AG04450 (cell line): ENCODE data around the gene TMTC1. TPM values are rescaled to one million over a fixed set of nuclear protein-coding genes. Genes with fewer than 3 reads are reported as not detected.

Experiments used
- CTCF ChIA-PET: fragments of 300-600, 350-600 bp; formaldehyde crosslinking; extraction: SDS; loops from one replicate; lab custom pipeline; 2022; ENCODE audit warnings: antibody characterized with exemption, inconsistent platforms; lab: Charles Lee
- POLR2A ChIA-PET: fragments of 350-600 bp; formaldehyde crosslinking; extraction: SDS; loops from one replicate; lab custom pipeline; 2021; ENCODE audit warnings: antibody characterized with exemption, inconsistent platforms; lab: Yijun Ruan, JAX
- DNase-seq: peaks from one replicate; pipeline ENCODE4 v3.0.0-alpha.2; 2011; ENCODE audit warnings: low read depth, low spot score
- H3K27ac ChIP-seq: one replicate; pipeline ENCODE4 v1.5.1; 2012; ENCODE audit warnings: low read depth, low read length, control low read depth
- H3K27me3 ChIP-seq: one replicate; pipeline ENCODE4 v1.6.0; 2012; ENCODE audit warnings: low read length; ENCODE audit not compliant: control insufficient read depth, insufficient read depth
- H3K4me3 ChIP-seq: 2 replicates; pipeline ENCODE4 v1.5.1; 2011; ENCODE audit warnings: mild to moderate bottlenecking, low read depth, low read length, control low read depth
- H3K9me3 ChIP-seq: 2 replicates; pipeline ENCODE4 v1.5.1; 2012; ENCODE audit warnings: low read length; ENCODE audit not compliant: control insufficient read depth, insufficient read depth
- CTCF ChIP-seq: IDR thresholded peaks from 2 replicates; pipeline ENCODE4 v1.5.1; 2011; ENCODE audit warnings: low read depth, low read length, control low read depth, inconsistent platforms
- polyA plus RNA-seq: library from polyadenylated mRNA; depleted of rRNA; stranded (reverse); fragments of >200 nt; gene quantifications from 2 replicates; pipeline ENCODE4 v1.2.3, GENCODE V29; 2011

The TMTC1 gene
- polyA plus RNA-seq, 1 experiment: 66.8 TPM

GRCh38 chr12:29731591-29731990 is 52.2 kb downstream of the TMTC1 start:
- DNase-seq: no peak
- Histone ChIP-seq H3K27me3 (no peaks in the 10 kb centered on the region), H3K9me3 (no peaks in the 10 kb centered on the region), H3K4me3 (no peak overlapping the region), H3K27ac (no peak overlapping the region)
- TF ChIP-seq CTCF: no peak
- ChIA-PET CTCF (no interaction called here), POLR2A (no interaction called here)

GRCh38 chr12:29730481-29730880 is 53.3 kb downstream of the TMTC1 start:
- no peaks in the 10 kb centered on the region for H3K27me3 ChIP-seq
- TF ChIP-seq CTCF: no peak
- POLR2A ChIA-PET: no interaction called here
- H3K27ac ChIP-seq: no peak overlapping the region
- no peak for DNase-seq
- no peak overlapping the region for H3K4me3 ChIP-seq
- H3K9me3 ChIP-seq: no peaks in the 10 kb centered on the region
- CTCF ChIA-PET: no interaction called here

GRCh38 chr12:29728030-29728429 is 55.7 kb downstream of the TMTC1 start:
- Histone ChIP-seq H3K27ac (no peak overlapping the region), H3K9me3 (no peaks in the 10 kb centered on the region), H3K4me3 (no peak overlapping the region), H3K27me3 (no peaks in the 10 kb centered on the region)
- ChIA-PET CTCF (no interaction called here), POLR2A (no interaction called here)
- no peak for DNase-seq
- TF ChIP-seq CTCF: no peak

- CTCF ChIA-PET: interaction anchor here (1.0 kb wide), 1 partner anchor 14 kb away, joined by 3 read pairs; no protein-coding TSS in a partner anchor
- H3K9me3 ChIP-seq: no peaks in the 10 kb centered on the region
- no peak for TF ChIP-seq CTCF
- POLR2A ChIA-PET: no interaction called here
- H3K27me3 ChIP-seq: no peaks in the 10 kb centered on the region
- no peak overlapping the region for H3K4me3 ChIP-seq
- no peak for DNase-seq
- H3K27ac ChIP-seq: no peak overlapping the region
Measured at GRCh38 chr12:29726741-29727348, 56.9 kb downstream of the TMTC1 start.

GRCh38 chr12:29726321-29726692 is 57.4 kb downstream of the TMTC1 start:
- no peak overlapping the region for H3K4me3 ChIP-seq
- no peak overlapping the region for H3K27ac ChIP-seq
- H3K27me3 ChIP-seq: no peaks in the 10 kb centered on the region
- no peak for TF ChIP-seq CTCF
- POLR2A ChIA-PET: no interaction called here
- no peak for DNase-seq
- H3K9me3 ChIP-seq: no peaks in the 10 kb centered on the region
- CTCF ChIA-PET: interaction anchor here (1.0 kb wide), 1 partner anchor 15 kb away, joined by 3 read pairs; no protein-coding TSS in a partner anchor
